Hematopoietic multipotent progenitor cell treated with erythropoietin and hydrocortisone succinate and interleukin-3 and kit ligand, for 17 days (in vitro differentiated cells): ENCODE results near the gene POLR2C.
"Not testable (repeated sequence)": the region's sequence is repeated elsewhere in the genome, so short reads cannot be mapped to it uniquely, and the experiment has no call there.

Experiments used
- DNase-seq: peaks from one replicate; pipeline ENCODE4 v3.0.0-alpha.2; 2015; ENCODE audit warnings: low spot score

POLR2C gene

GRCh38 chr16:57479976-57480753, 17.7 kb downstream of the POLR2C start:
- DNase-seq = no peak

- DNase-seq = no peak
Measured at GRCh38 chr16:57480754-57481230, 18.3 kb downstream of the POLR2C start.

DNA sequence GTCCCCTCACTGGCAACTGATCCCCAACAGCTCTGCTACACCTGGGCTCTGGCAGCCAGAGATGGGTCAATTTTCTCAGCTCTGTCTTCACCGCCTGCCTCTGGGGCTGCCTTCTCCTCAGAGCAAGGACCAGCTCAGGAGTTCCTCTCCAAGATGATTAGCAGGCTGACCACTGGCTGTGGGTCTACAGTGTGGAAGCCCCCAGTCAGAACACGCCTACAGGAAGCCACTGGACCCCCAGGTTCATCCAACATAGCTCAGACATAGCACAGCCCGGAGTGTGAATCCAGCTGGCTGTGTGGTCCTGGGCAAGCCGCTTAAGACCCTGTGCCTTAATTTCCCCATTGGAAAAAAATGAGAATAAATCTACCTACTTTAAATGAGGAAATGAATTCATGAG, 18.9 kb downstream of the POLR2C start:
- DNase-seq = no peak

GRCh38 chr16:57482845-57483545, 20.5 kb downstream of the POLR2C start:
- no peak for DNase-seq

GRCh38 chr16:57483725-57484514, 21.4 kb downstream of the POLR2C start:
- DNase-seq = no peak

DNA sequence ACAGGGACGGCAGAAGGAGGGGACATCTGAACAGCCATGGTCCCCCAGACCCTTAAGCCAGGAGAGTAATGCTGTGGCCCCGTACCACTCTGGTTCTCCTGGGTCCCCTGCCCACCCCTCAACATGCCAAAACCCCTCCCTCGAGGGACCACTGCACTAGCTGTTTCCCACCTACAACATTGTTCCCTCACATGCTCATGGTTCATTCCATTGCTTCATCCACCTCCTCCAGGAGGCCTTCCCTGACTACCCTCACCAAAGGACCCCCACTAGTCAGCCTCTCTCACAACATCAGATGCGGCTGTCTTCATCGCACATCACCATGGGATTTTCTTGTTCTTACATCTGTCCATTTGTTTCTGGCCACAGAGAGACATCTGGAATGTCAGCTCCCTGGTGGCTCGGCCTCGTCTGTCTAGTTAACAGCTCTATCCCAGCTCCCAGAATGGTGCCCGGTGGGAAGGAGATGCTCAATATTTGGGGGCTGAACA, 22.1 kb downstream of the POLR2C start:
- no peak for DNase-seq

- DNase-seq = no peak
Measured at GRCh38 chr16:57485091-57485915, 22.8 kb downstream of the POLR2C start.

DNA sequence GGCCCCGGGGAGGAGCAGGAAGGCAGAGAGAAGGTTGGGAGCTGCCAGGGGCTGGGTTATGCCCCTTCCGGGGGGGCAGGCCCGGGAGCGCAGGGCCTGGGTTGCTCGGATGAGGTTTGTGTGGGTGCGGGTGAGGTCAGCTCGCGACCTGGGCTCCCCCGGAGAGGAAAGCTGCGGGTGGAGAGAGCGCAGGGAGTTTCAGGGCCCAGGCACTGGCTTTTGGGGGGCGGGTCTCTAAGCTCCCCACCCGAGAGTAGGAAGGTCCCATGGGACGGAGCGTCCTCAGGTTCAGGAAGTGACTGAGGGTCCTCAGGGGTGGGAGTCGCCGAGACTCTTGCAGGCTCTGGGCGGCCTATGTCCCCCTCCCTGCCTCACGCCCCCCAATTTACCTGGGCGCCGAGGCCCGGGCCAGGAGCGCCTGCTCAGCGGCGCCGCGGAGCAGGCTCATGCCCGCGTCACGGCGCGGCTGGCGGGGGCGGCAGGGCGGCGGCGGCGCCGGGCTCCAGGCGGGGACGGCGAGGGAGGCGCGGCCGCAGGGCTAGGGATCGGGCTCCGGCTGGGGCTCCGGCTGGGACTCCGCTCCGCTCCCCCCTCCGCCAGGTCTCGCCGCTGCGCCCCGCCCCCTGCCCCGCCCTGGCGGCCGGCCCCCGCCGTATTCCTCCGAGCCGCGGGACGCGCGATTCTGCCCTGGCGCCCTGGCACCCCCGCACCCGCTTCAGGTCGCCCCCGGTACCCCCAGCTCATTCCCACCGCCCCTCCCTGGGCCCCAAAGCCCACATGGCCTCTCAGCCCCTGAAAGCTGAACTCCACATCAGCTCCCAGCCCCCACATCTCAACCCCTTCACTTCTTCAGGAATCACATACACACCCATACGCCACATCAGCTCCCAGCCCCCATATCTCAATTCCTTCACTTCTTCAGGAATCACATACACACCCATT, 23.7 kb downstream of the POLR2C start, which contains the start of gene DOK4:
Gene DOK4, minus strand, starts transcription at position 578 of the 942 bp plus-strand sequence. CDS start 6,986 bp downstream, outside the sequence.
- peak; percentile 29 for DNase-seq

DNA sequence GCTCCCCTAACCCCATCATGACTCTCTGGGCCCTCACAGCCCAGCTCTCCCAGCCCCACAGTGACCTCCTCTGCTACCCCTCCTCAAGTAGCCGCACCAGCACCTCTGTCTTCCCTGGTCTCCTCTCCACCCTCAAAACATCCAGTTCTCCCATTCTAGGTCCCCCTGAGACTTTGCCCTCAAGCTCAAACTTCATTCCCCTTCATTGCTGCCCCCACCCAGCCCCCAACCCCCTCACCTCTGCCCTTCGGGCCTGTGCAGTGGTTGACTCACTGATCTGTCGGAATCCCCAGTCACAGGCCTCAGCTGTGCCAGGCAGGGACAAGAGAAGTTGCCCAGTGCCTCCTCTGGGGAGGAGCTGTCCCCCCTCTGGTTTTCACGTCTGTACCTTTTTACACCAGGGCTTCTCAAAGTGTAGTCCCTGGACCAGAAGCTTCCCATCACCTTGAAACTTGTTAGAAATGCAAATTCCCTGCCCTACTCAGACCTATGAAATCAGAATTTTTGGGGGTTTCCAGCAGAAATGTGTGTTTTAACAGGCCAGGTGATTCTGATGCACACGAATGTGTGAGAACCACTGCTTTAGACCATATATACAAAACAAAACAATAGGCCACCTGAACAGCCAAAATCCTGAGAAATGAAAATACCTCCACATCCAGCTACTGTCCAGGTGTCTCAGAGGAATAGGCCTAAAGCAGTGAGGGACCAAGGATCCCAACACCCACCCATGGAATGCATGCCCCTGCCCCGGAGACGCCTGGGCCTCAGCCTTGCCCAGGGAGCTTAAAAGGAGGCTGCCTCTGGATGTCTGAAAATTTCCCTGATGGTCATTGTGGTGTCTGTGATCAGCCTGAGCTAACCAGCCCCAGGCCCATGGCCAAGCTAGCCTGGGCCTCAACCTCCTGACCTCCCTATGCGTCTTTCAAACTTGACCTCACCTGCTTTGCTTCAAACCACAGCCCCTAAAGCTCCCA, 24.7 kb downstream of the POLR2C start:
- DNase-seq = no peak

GRCh38 chr16:57489229-57489628, 26.8 kb downstream of the POLR2C start:
- DNase-seq = no peak

DNA sequence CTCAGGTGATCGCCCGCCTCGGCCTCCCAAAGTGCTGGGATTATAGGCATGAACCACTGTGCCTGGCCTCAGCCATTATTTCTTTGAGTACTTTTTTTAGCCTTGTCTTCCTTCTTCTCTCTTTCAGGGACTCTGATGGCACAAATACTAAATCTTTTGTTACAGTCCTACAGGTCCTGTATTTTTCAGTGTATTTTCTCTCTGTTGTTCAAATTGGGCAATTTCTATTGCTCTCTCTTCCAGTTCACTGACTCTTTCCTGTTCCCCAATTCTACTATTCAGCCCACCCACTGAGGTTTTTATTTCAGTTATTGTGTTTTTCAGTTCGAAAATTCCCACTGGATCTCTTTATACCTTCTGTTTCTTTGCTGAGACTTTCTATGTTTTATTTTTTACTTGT, 31.3 kb downstream of the POLR2C start:
- DNase-seq = no peak

DNA sequence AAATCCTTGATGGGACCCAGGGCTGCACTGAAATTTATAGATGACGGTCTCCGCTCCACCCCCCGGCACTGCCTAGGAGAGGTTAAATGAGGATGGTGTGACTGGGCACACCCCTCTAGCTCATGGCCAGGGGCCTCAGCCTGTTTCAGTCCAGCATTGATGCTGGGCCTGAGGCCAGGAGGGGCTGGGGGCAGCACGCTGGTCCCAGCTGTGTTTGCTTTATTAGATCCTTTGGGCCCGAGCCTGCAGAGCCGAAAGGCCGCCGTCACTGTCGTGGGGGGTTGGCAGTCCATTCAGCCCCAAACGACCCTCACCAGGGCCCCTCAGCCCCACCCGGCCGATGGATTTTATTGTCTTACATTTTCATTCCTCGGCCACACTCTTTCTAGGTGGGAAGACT, 34.6 kb downstream of the POLR2C start:
- no peak for DNase-seq

DNA sequence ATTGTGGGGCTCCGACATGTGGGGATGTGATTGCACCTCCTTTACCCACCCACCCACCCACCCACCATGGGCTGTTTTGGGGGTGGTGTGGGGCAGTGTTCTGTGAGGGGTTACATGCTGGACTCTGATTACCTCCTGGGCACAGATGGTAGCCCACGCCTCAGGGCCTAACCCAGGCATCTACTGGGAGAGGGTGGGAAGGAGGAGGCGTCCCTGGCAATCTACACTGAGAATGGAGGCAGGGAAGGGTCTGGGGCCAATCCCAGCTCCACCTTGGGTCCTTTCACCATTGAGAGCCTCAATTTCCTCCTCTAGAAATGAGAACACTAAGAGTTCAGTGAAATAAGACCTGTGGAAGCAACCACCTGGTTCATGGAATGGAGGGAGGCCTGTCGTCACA, 35.6 kb downstream of the POLR2C start:
- DNase-seq = no peak

DNA sequence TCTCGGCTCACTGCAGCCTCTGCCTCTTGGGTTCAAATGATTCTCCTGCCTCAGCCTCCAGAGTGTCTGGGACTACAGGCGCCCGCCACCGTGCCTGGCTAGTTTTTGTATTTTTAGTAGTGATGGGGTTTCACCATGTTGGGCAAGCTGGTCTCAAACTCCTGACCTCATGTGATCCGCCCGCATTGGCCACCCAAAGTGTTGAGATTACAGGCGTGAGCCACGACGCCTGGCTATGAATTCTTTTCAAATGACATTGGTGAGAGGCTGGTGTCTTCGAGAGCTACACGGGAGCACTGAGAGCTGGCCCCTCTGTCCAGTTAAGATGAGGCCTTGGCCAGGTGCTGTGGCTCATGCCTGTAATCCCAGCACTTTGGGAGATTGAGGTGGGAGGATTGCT, 37.5 kb downstream of the POLR2C start:
- not testable (repeated sequence) for DNase-seq

- DNase-seq = no peak
Measured at GRCh38 chr16:57500578-57501111, 38.2 kb downstream of the POLR2C start.

- DNase-seq = no peak
Measured at GRCh38 chr16:57501492-57501891, 39.0 kb downstream of the POLR2C start.

DNA sequence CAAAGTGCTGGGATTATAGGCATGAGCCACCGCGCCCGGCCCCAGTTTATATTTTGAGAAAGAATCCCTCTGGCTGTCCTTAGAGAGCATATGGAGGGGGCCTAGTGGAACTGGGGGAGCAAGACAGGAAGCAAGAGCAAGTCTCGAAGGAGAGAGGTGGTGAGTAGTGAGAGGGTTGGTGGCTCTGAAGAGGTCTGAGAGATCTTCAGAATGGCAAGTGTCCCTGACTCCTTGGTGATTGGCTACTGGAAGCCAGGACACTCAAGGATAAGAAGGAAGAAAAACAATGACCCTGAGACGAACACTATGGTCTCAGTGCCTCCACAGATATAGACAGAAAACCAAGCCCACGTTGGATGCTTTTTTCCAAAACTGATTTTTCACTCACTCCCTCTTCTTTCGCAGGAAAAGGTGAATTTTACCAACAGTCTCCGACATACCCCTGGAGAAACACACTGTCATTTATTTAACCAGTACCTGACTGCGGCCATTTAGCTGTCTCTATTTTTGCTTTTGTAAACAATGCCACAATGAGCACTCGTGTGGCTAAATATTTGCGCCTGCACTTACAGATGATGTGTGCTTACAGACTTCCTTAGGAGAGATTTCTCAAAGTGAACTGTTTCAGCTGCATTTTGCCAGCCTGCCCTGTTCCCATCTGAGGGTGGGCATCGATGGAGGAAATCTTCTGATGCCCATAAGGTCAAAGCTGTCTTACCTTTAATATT, 39.7 kb downstream of the POLR2C start:
- no peak for DNase-seq

GRCh38 chr16:57503366-57503765, 40.9 kb downstream of the POLR2C start:
- no peak for DNase-seq
